Activated naive CD4-positive, alpha-beta T cell treated with anti-CD3 and anti-CD28 coated beads, Interleukin-2, amount 10 ng/mL, durations not matched to agents 7 days and 5 days (primary cell): ENCODE data around the gene DNAL4.

ENCODE experiments used
- CTCF ChIA-PET: fragments of 350-600 bp; sonication (Branson Sonifier 250); formaldehyde crosslinking; loops from one replicate; lab custom pipeline; 2021; ENCODE audit warnings: antibody characterized with exemption; lab: Charles Lee
- DNase-seq: peaks from one replicate; pipeline ENCODE4 v3.0.0-alpha.2; 2020
- H3K27ac Mint-ChIP-seq: one replicate; pipeline ENCODE4 v1.8.0; 2021; ENCODE audit warnings: mild to moderate bottlenecking, moderate library complexity, mixed read lengths
- H3K27me3 Mint-ChIP-seq: one replicate; pipeline ENCODE4 v1.8.0; 2021; ENCODE audit warnings: mild to moderate bottlenecking, mixed read lengths
- H3K36me3 Mint-ChIP-seq: one replicate; pipeline ENCODE4 v1.8.0; 2021; ENCODE audit warnings: mixed read lengths
- H3K4me1 Mint-ChIP-seq: one replicate; pipeline ENCODE4 v1.8.0; 2021; ENCODE audit warnings: mixed read lengths
- H3K4me3 Mint-ChIP-seq: one replicate; pipeline ENCODE4 v1.8.0; 2021; ENCODE audit warnings: mild to moderate bottlenecking, moderate library complexity, mixed read lengths
- H3K9me3 Mint-ChIP-seq: one replicate; pipeline ENCODE4 v1.8.0; 2021; ENCODE audit warnings: mixed read lengths

DNAL4 gene

DNA sequence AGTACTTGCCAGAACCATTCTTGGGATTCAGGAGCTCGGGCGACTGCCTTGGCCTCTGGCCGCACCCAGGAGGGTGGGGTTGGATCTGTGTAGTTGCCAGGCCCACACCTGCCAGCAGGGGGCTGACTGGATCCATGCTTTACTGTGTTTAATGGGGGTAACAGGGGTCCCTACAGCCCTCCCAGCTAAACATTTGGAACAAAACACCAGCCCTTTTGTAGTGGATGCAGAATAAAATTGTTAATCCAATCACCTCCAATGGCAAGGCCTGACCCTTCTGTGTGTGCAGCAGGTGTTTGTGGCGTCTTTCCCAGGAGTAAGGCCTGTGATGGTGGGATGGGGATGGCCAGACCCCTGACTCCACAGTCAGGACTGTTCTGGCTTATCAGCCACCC is 60.6 kb downstream of the DNAL4 start:
- CTCF ChIA-PET, result interaction anchor here (0.6 to 1.7 kb wide), 7 partner anchors 10 to 35 kb away, joined by 3 to 6 read pairs (median 4); no protein-coding TSS in a partner anchor
- H3K4me1 Mint-ChIP-seq, result peaks cover 42% of the 10 kb centered on the region
- peaks cover 10% of the 10 kb centered on the region for H3K27me3 Mint-ChIP-seq
- H3K4me3 Mint-ChIP-seq, result peak overlapping the region; percentile 18
- no peaks in the 10 kb centered on the region for H3K9me3 Mint-ChIP-seq
- peak; percentile 67 for DNase-seq
- peaks cover 78% of the 10 kb centered on the region for H3K36me3 Mint-ChIP-seq
- peak overlapping the region; percentile 84 for H3K27ac Mint-ChIP-seq

DNA sequence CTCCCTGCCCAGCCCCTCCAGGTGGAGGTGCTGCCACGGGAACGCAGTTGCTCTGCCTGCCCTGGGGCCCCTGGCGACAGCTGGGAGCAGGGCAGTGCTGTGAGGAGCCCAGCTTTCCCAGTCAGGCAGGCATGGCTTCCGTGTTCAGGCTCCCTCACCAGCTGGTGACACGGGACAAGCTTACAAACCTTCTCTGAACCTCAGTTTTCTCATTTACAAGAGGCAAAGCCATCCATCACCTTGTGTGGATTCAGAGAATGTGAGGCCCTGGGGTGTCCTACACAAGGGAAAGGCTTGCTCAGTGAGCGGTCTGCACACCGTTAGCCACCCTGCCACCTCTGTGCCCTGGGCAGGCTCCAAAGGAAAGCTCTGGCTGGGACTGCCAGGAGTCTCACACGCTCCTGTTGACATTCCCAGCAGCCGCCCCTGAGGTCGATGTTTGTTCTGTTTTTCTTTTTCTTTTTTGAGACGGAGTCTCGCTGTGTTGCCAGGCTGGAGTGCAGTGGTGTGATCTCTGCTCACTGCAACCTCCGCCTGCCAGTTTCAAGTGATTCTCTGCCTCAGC is 61.6 kb downstream of the DNAL4 start:
- Mint-ChIP-seq H3K27ac (peak overlapping the region; percentile 85), H3K36me3 (peaks cover 72% of the 10 kb centered on the region), H3K9me3 (no peaks in the 10 kb centered on the region), H3K4me1 (peaks cover 33% of the 10 kb centered on the region), H3K4me3 (peak overlapping the region; percentile 23), H3K27me3 (peaks cover 10% of the 10 kb centered on the region)
- CTCF ChIA-PET, result interaction anchor here (1.0 to 1.5 kb wide), 2 partner anchors 10 to 14 kb away, joined by 3 to 5 read pairs; no protein-coding TSS in a partner anchor
- DNase-seq, result no peak

DNA sequence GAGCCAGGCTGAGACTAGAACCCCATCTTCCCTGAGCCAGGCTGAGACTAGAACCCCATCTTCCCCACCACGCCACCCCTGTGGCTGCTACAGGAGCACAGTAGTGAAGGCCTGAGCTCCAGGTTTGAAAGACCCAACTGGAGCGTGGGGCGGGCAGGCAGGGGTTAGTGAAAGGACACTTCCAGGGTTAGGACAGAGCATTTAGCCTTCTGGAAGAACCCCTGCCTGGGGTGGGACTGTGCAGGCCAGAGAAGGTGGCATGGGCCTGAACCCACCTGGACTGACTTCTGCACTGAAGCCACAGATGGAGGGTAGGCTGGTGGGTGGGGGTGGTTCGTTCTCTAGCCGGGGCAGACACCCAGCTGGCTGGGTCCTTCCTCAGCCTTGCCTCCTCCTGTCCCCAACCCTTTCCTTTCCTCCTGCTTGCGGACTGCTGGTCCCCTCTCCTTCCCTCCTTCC is 62.2 kb downstream of the DNAL4 start:
- peaks cover 27% of the 10 kb centered on the region for H3K4me1 Mint-ChIP-seq
- peak overlapping the region; percentile 23 for H3K4me3 Mint-ChIP-seq
- H3K9me3 Mint-ChIP-seq, result no peaks in the 10 kb centered on the region
- CTCF ChIA-PET, result interaction anchor here (1.5 kb wide), 1 partner anchor 9 kb away, joined by 5 read pairs; no protein-coding TSS in a partner anchor
- peaks cover 10% of the 10 kb centered on the region for H3K27me3 Mint-ChIP-seq
- peak overlapping the region; percentile 85 for H3K27ac Mint-ChIP-seq
- no peak for DNase-seq
- peaks cover 71% of the 10 kb centered on the region for H3K36me3 Mint-ChIP-seq

DNA sequence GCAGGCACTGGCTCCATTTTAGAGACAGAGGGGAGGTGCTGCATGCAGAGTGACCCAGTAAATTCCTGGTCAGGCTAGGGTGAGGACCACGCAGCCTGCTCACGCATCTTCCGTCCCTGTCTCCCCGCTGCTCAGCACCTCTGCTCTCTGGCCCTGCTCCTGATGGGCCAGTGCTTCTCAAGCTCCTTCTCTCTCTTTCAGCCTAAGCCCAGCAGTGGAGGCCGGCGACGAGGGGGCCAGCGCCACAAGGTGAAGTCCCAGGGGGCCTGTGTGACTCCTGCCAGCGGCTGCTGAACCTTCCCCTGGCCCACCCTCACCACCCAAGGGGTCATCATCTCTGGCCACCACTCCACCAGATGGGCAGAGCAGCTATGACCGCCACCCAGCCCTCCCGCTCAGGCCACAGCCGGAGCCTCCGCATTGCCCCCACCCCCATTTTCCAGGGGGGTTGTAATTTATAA is 63.5 kb downstream of the DNAL4 start:
- peaks cover 18% of the 10 kb centered on the region for H3K4me1 Mint-ChIP-seq
- no peaks in the 10 kb centered on the region for H3K9me3 Mint-ChIP-seq
- CTCF ChIA-PET, result interaction anchor here (1.2 kb wide), 1 partner anchor 137 kb away, joined by 3 read pairs; no protein-coding TSS in a partner anchor
- no peak overlapping the region for H3K4me3 Mint-ChIP-seq
- peaks cover 10% of the 10 kb centered on the region for H3K27me3 Mint-ChIP-seq
- peaks cover 68% of the 10 kb centered on the region for H3K36me3 Mint-ChIP-seq
- H3K27ac Mint-ChIP-seq, result peak overlapping the region; percentile 81
- DNase-seq, result peak; percentile 25

DNA sequence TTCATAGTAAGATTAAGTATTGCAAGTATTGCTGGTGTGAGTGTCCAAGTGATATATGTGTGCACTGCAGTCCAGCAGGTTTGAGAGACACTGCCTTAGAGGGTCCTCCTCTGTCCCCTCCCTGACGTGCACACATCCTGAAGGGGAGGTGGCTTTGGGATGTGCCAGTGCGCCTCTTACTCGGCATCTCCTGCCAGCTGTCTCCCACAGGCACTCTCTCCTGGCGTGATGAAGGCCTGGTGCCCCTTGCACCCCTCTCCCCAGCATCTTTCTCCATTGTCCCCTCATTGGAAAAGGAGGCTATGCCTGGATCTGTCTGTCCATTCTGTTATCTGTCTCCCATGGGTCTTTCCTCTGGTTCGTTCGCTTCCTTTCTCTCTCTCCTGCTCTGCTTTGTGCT is 64.0 kb downstream of the DNAL4 start:
- CTCF ChIA-PET, result no interaction called here
- peaks cover 10% of the 10 kb centered on the region for H3K27me3 Mint-ChIP-seq

DNA sequence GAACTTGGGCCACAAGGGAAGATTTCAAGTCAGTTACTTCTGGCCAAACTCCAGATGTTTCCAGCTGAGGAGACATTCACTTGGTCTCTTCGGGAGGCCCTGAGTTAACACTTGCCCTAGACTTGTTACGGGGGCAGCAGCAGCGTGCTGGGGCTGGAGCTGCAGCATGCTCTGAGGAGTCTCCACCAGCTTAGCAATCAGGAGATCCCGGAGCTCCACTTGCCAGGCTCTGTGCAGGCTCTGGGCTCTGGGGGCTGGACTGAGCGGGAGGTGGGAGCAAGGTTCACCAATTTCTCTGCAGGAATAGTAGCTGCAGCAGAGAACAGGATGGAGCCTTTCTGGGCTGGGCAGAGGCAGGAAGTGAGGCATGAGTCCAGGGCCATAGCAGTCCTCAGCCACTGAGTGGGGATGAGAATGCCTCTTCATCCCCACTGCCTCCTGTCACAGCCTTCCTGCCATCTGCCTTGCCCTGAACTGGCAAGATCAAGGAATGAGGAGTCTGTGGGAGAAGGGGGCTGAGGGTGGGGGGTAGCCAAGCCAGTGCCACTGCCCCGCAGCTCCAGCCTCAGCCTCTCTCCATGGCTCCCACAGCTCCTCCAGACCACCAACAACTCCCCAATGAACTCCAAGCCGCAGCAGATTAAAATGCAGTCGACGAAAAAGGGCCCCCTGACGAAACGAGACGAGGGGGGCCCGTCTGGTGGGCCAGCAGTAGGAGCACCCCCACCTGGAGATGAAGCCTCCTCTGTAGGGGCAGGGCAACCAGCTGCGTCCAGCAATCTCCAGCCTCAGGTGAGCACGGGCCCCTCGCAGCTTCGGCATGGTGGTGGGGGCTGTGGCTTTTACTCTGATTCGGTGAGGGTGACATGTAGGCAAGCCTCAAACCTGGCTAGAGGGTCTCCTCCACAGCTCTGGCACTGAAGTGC is 64.8 kb downstream of the DNAL4 start:
- CTCF ChIA-PET, result interaction anchor here (1.1 kb wide), 1 partner anchor 22 kb away, joined by 3 read pairs; no protein-coding TSS in a partner anchor
- Mint-ChIP-seq H3K27me3 (peaks cover 10% of the 10 kb centered on the region), H3K9me3 (no peaks in the 10 kb centered on the region), H3K4me3 (no peak overlapping the region), H3K36me3 (peaks cover 69% of the 10 kb centered on the region), H3K4me1 (peaks cover 11% of the 10 kb centered on the region), H3K27ac (peak overlapping the region; percentile 67)
- peak; percentile 19 for DNase-seq

More for the DNA sequence above, 64.0 kb downstream of the DNAL4 start:
- Mint-ChIP-seq H3K27ac (peak overlapping the region; percentile 81), H3K4me1 (peaks cover 17% of the 10 kb centered on the region), H3K4me3 (no peak overlapping the region), H3K36me3 (peaks cover 69% of the 10 kb centered on the region), H3K9me3 (no peaks in the 10 kb centered on the region)
- peak; percentile 25 for DNase-seq
